Uterus (tissue), 2 donors: ENCODE measurements around the gene RICTOR.

ENCODE experiments used
- CTCF ChIP-seq, 4 experiments: fragments of 200-600 bp in 2 of 4; fragments of 450-650 bp in 2 of 4; sonication (generic) in 2 of 4; IDR thresholded peaks; one replicate each; pipeline ENCODE4 v1.5.1; 2016 to 2019; ENCODE audit warnings: antibody characterized with exemption in 4 of 4, mild to moderate bottlenecking in 2 of 4, moderate library complexity in 1 of 4
- POLR2A ChIP-seq, 2 donors: fragments of 450-650 bp; IDR thresholded peaks; one replicate each; pipeline ENCODE4 v1.6.1; 2016; ENCODE audit warnings: antibody characterized with exemption in 2 of 2, mild to moderate bottlenecking in 1 of 2, moderate library complexity in 1 of 2

GRCh38 chr5:39080597-39081204, 6.5 kb upstream of the RICTOR start:
- no peak for TF ChIP-seq POLR2A (IDR thresholded peaks at IDR 0.05)
- peak; percentile 80 to 86 (median 83) for TF ChIP-seq CTCF (IDR thresholded peaks at IDR 0.05)
